ENCODE measurements around the gene SLC38A6. TPM values are rescaled to one million over a fixed set of nuclear protein-coding genes. Genes with fewer than 3 reads are reported as not detected.

SLC38A6 gene
- 54.2 and 54.9 TPM in 2 replicates for total RNA-seq (2014; rRNA removed; shearing (Covaris generic))
- polyA plus RNA-seq (2014; cell fraction: nucleus; rRNA removed), result 30.9 and 52.0 TPM in 2 replicates

GRCh38 chr14:60980811-60981632 lies at the start of gene SLC38A6, which contains the start of gene TRMT5:
Gene SLC38A6, plus strand, starts transcription at chr14:60981245. Its CDS starts 33 bp downstream, at chr14:60981278.
Gene TRMT5, minus strand, starts transcription at chr14:60981079. Its CDS starts 106 bp downstream, at chr14:60980973.
- DNase-seq (ENCODE audit: extremely low read depth, low read depth), result peak; percentile 95

- DNase-seq (ENCODE audit: extremely low read depth, low read depth), result no peak
Observed at GRCh38 chr14:60933920-60934655, 47.0 kb upstream of the SLC38A6 start.

GRCh38 chr14:60935319-60935718 lies 45.7 kb upstream of the SLC38A6 start:
- DNase-seq (ENCODE audit: extremely low read depth, low read depth), result no peak

GRCh38 chr14:60943637-60944032 lies 37.4 kb upstream of the SLC38A6 start:
- no peak for DNase-seq (ENCODE audit: extremely low read depth, low read depth)

GRCh38 chr14:60944204-60944603 lies 36.8 kb upstream of the SLC38A6 start:
- DNase-seq (ENCODE audit: extremely low read depth, low read depth), result no peak

GRCh38 chr14:60945984-60946383 lies 35.1 kb upstream of the SLC38A6 start:
- DNase-seq (ENCODE audit: extremely low read depth, low read depth), result no peak

GRCh38 chr14:60946773-60947172 lies 34.3 kb upstream of the SLC38A6 start:
- no peak for DNase-seq (ENCODE audit: extremely low read depth, low read depth)

- no peak for DNase-seq (ENCODE audit: extremely low read depth, low read depth)
Observed at GRCh38 chr14:60951776-60952435, 29.1 kb upstream of the SLC38A6 start.

GRCh38 chr14:60956202-60956601 lies 24.8 kb upstream of the SLC38A6 start:
- no peak for DNase-seq (ENCODE audit: extremely low read depth, low read depth)

- DNase-seq (ENCODE audit: extremely low read depth, low read depth), result no peak
Observed at GRCh38 chr14:60956632-60957031, 24.4 kb upstream of the SLC38A6 start.

GRCh38 chr14:60958146-60958545 lies 22.9 kb upstream of the SLC38A6 start:
- DNase-seq (ENCODE audit: extremely low read depth, low read depth), result no peak

GRCh38 chr14:60963761-60964160 lies 17.3 kb upstream of the SLC38A6 start:
- no peak for DNase-seq (ENCODE audit: extremely low read depth, low read depth)

- no peak for DNase-seq (ENCODE audit: extremely low read depth, low read depth)
Observed at GRCh38 chr14:60964904-60965303, 16.1 kb upstream of the SLC38A6 start.

- no peak for DNase-seq (ENCODE audit: extremely low read depth, low read depth)
Observed at GRCh38 chr14:60965402-60965801, 15.6 kb upstream of the SLC38A6 start.

- DNase-seq (ENCODE audit: extremely low read depth, low read depth), result no peak
Observed at GRCh38 chr14:60968099-60968498, 12.9 kb upstream of the SLC38A6 start.

- DNase-seq (ENCODE audit: extremely low read depth, low read depth), result no peak
Observed at GRCh38 chr14:60968671-60969070, 12.4 kb upstream of the SLC38A6 start.

- DNase-seq (ENCODE audit: extremely low read depth, low read depth), result no peak
Observed at GRCh38 chr14:60970146-60970545, 10.9 kb upstream of the SLC38A6 start.

- DNase-seq (ENCODE audit: extremely low read depth, low read depth), result no peak
Observed at GRCh38 chr14:60971271-60971670, 9.8 kb upstream of the SLC38A6 start.

GRCh38 chr14:60972295-60972694 lies 8.8 kb upstream of the SLC38A6 start:
- no peak for DNase-seq (ENCODE audit: extremely low read depth, low read depth)

GRCh38 chr14:60973070-60973469 lies 8.0 kb upstream of the SLC38A6 start:
- DNase-seq (ENCODE audit: extremely low read depth, low read depth), result no peak

- DNase-seq (ENCODE audit: extremely low read depth, low read depth), result no peak
Observed at GRCh38 chr14:60974090-60974651, 6.9 kb upstream of the SLC38A6 start.

Data from NCI-H460 (cell line).